Measurements from ENCODE around the gene CORO1C.

DNA sequence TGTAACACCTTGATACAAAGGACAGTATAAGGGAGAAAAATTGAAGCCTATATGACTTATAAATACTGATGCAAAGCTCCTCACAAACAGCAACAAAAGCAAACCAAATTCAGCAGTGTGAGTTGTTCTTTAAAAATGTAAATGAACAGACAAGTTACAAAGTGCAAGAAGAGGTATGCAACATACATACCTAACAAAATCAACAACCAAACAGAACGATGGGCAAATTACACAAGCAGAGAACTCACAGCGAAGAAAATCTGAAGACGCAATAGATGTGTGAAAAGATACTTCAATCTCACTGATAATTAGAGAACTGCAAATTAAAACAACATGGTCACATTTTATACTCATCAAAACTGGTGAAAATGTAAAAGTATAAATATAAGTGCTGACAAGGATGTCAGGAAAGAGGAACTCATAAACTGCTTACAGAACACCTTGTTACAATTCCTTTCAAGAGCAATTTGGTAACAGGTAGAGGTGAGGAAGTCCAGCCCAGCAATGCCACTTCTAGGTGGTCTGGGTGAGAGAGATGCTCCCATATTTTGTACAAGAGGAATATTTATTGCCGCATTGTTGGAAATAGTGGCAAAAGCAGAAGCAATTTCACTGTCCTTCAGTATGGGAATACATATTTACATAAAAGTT is 47.3 kb downstream of the CORO1C start:
- TF ChIP-seq EZH2 (IDR thresholded peaks at IDR 0.05) (no peak), EZH2phosphoT487 (IDR thresholded peaks at IDR 0.05) (no peak)
- TF ChIP-seq, protein P1, sequence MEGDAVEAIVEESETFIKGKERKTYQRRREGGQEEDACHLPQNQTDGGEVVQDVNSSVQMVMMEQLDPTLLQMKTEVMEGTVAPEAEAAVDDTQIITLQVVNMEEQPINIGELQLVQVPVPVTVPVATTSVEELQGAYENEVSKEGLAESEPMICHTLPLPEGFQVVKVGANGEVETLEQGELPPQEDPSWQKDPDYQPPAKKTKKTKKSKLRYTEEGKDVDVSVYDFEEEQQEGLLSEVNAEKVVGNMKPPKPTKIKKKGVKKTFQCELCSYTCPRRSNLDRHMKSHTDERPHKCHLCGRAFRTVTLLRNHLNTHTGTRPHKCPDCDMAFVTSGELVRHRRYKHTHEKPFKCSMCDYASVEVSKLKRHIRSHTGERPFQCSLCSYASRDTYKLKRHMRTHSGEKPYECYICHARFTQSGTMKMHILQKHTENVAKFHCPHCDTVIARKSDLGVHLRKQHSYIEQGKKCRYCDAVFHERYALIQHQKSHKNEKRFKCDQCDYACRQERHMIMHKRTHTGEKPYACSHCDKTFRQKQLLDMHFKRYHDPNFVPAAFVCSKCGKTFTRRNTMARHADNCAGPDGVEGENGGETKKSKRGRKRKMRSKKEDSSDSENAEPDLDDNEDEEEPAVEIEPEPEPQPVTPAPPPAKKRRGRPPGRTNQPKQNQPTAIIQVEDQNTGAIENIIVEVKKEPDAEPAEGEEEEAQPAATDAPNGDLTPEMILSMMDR (IDR thresholded peaks at IDR 0.05): no peak
